IMR-90 (cell line): ENCODE measurements around the gene FAM149A. TPM values are rescaled to one million over a fixed set of nuclear protein-coding genes. Genes with fewer than 3 reads are reported as not detected.
A peak's percentile ranks its signal among the peaks of the same experiment; 100 is the strongest.

ENCODE experiments used
- ATAC-seq: fragments of 200-7000 bp; cut with Tn5 transposase; 2 replicates; pipeline ENCODE4 v1.9.1; 2020; ENCODE audit warnings: low read depth, mild to moderate bottlenecking, moderate library complexity
- BruUV-seq: library from RNA; stranded (reverse); fragments of 400-500 nt; replicated peaks from 2 replicates; lab custom pipeline; 2021; lab: Mats Ljungman, UMichigan
- CTCF ChIA-PET: fragments of 300-600 bp; formaldehyde crosslinking; extraction: SDS; loops from one replicate; lab custom pipeline; 2021; ENCODE audit warnings: antibody characterized with exemption; lab: Yijun Ruan, JAX
- POLR2A ChIA-PET: fragments of 300-600 bp; sonication (Branson Sonifier 250); formaldehyde crosslinking; loops from one replicate; lab custom pipeline; 2022; ENCODE audit warnings: antibody characterized with exemption; ENCODE audit not compliant: unreplicated experiment; lab: Charles Lee
- DNase-seq: peaks from one replicate; pipeline ENCODE4 v3.0.0; 2013
- H2AFZ ChIP-seq: replicated peaks from 2 replicates; pipeline ENCODE3; 2013; ENCODE audit warnings: low read length, mild to moderate bottlenecking; ENCODE audit not compliant: poor library complexity
- H2AK5ac ChIP-seq: 2 replicates; pipeline ENCODE4 v1.6.1; 2013; ENCODE audit warnings: low read depth, low read length, inconsistent platforms
- H2AK9ac ChIP-seq: replicated peaks from 2 replicates; pipeline ENCODE3; 2013; ENCODE audit warnings: mild to moderate bottlenecking, low read depth, low read length, moderate library complexity; ENCODE audit not compliant: poor library complexity
- H2BK120ac ChIP-seq: 2 replicates; pipeline ENCODE4 v1.6.1; 2013; ENCODE audit warnings: low read depth, low read length, inconsistent platforms
- H2BK15ac ChIP-seq: 3 replicates; pipeline ENCODE4 v1.6.1; 2013; ENCODE audit warnings: low read depth, low read length, inconsistent platforms
- H2BK20ac ChIP-seq: 2 replicates; pipeline ENCODE4 v1.6.1; 2013; ENCODE audit warnings: low read depth, mild to moderate bottlenecking, inconsistent platforms, low read length, moderate library complexity
- H2BK5ac ChIP-seq: 2 replicates; pipeline ENCODE4 v1.6.1; 2013; ENCODE audit warnings: mild to moderate bottlenecking, low read depth, low read length, inconsistent platforms; ENCODE audit not compliant: poor library complexity, severe bottlenecking
- H3K14ac ChIP-seq: replicated peaks from 2 replicates; pipeline ENCODE4 v1.6.1; 2013; ENCODE audit warnings: low read depth, low read length, inconsistent platforms
- H3K18ac ChIP-seq: 2 replicates; pipeline ENCODE4 v1.6.1; 2013; ENCODE audit warnings: low read depth, low read length, control low read depth
- H3K23ac ChIP-seq: 2 replicates; pipeline ENCODE4 v1.6.1; 2013; ENCODE audit warnings: low read depth, low read length, inconsistent platforms
- H3K27ac ChIP-seq: 2 replicates; pipeline ENCODE4 v1.5.1; 2013; ENCODE audit warnings: mild to moderate bottlenecking, control low read depth, low read length; ENCODE audit not compliant: insufficient read depth
- H3K27me3 ChIP-seq: 2 replicates; pipeline ENCODE4 v1.6.1; 2013; ENCODE audit warnings: low read length; ENCODE audit not compliant: control insufficient read depth, insufficient read depth
- H3K36me3 ChIP-seq: 2 replicates; pipeline ENCODE4 v1.6.1; 2013; ENCODE audit warnings: low read length, mixed read lengths; ENCODE audit not compliant: control insufficient read depth, insufficient read depth
- H3K4ac ChIP-seq: 2 replicates; pipeline ENCODE4 v1.6.1; 2013; ENCODE audit warnings: low read depth, low read length, inconsistent platforms
- H3K4me1 ChIP-seq: 2 replicates; pipeline ENCODE4 v1.6.1; 2013; ENCODE audit warnings: low read length, mixed read lengths; ENCODE audit not compliant: control insufficient read depth, insufficient read depth
- H3K4me2 ChIP-seq: 2 replicates; pipeline ENCODE4 v1.6.1; 2013; ENCODE audit warnings: low read depth, mild to moderate bottlenecking, control low read depth, low read length, moderate library complexity
- H3K4me3 ChIP-seq: 2 replicates; pipeline ENCODE4 v1.5.1; 2013; ENCODE audit warnings: low read depth, mild to moderate bottlenecking, control low read depth, low read length, moderate library complexity; ENCODE audit not compliant: insufficient read depth
- H3K56ac ChIP-seq: 2 replicates; pipeline ENCODE4 v1.6.1; 2013; ENCODE audit warnings: low read length, inconsistent platforms; ENCODE audit not compliant: insufficient read depth; ENCODE audit errors: extremely low read depth
- H3K79me1 ChIP-seq, 2 experiments: 2 replicates each; pipeline ENCODE4 v1.6.1; 2013; ENCODE audit warnings: low read length in 2 of 2, inconsistent platforms in 1 of 2, low read depth in 1 of 2
- H3K9ac ChIP-seq: 2 replicates; pipeline ENCODE4 v1.6.1; 2013; ENCODE audit warnings: low read depth, low read length, control low read depth
- H3K9me1 ChIP-seq: 2 replicates; pipeline ENCODE4 v1.6.1; 2013; ENCODE audit warnings: low read length, inconsistent platforms; ENCODE audit not compliant: insufficient read depth
- H3K9me3 ChIP-seq: 2 replicates; pipeline ENCODE4 v1.6.1; 2013; ENCODE audit warnings: low read length; ENCODE audit not compliant: control insufficient read depth, insufficient read depth
- H4K20me1 ChIP-seq: 2 replicates; pipeline ENCODE4 v1.6.1; 2013; ENCODE audit warnings: low read length, inconsistent platforms; ENCODE audit not compliant: insufficient read depth
- H4K5ac ChIP-seq: 2 replicates; pipeline ENCODE4 v1.6.1; 2013; ENCODE audit warnings: mild to moderate bottlenecking, low read depth, low read length, control low read depth
- H4K8ac ChIP-seq, 2 experiments: 2 replicates each; pipeline ENCODE4 v1.6.1; 2013; ENCODE audit warnings: low read depth in 2 of 2, low read length in 2 of 2, control low read depth in 1 of 2, inconsistent platforms in 1 of 2
- H4K91ac ChIP-seq: 2 replicates; pipeline ENCODE4 v1.6.1; 2013; ENCODE audit warnings: low read depth, low read length, inconsistent platforms; ENCODE audit not compliant: insufficient read depth
- RFX5 ChIP-seq: IDR thresholded peaks from 2 replicates; pipeline ENCODE4 v1.8.0; 2012; ENCODE audit warnings: low read depth, mild to moderate bottlenecking, low read length, moderate library complexity
- WGBS, 2 experiments: methylation state at CpG; one replicate each; pipeline versions ENCODE4 v1.1.5 to v1.1.7; 2013; ENCODE audit warnings: missing lambda C conversion rate in 2 of 2; ENCODE audit not compliant: insufficient read length in 1 of 2; ENCODE audit errors: extremely low coverage in 2 of 2; 5-methylcytosine and 5-hydroxymethylcytosine counted together
- dilution Hi-C: fragments of 300-500 bp; cut with HindIII; formaldehyde crosslinking; loops from one replicate; pipeline ENCODE4 v1.14.3; 2018; ENCODE audit warnings: low sequenced_read_pairs; ENCODE audit not compliant: unreplicated experiment
- in situ Hi-C: fragments of 300-500 bp; cut with MboI; formaldehyde crosslinking; loops from 3 replicates; pipeline ENCODE4 v1.14.3; 2019; ENCODE audit warnings: low sequenced_read_pairs, inconsistent platforms, mixed read lengths
- intact Hi-C: fragments of 100-400 bp; cut with micrococcal nuclease; formaldehyde crosslinking; loops from 2 replicates; pipeline ENCODE4 v1.10.0; 2022
- polyA plus RNA-seq, 3 experiments: library from polyadenylated mRNA; depleted of rRNA; stranded (reverse); fragments of >200 nt; gene quantifications; 2 replicates each; pipeline ENCODE4 v1.2.3, GENCODE V29; 2012; ENCODE audit warnings: low replicate concordance in 1 of 3
- total RNA-seq: library from RNA; depleted of rRNA; stranded (reverse); fragments of >200 nt; gene quantifications from 2 replicates; pipeline ENCODE4 v1.2.3, GENCODE V29; 2012
- TF ChIP-seq, protein P1 (sequence below): conservative IDR thresholded peaks from 2 replicates; pipeline ENCODE4 v1.5.1; 2012; ENCODE audit warnings: mild to moderate bottlenecking, low read depth, low read length, improper control_type of control experiment

FAM149A gene
- total and polyA plus RNA-seq, 2 of the 4 experiments (the other 2 are of a cell fraction), result 0.54 to 0.70 TPM

DNA sequence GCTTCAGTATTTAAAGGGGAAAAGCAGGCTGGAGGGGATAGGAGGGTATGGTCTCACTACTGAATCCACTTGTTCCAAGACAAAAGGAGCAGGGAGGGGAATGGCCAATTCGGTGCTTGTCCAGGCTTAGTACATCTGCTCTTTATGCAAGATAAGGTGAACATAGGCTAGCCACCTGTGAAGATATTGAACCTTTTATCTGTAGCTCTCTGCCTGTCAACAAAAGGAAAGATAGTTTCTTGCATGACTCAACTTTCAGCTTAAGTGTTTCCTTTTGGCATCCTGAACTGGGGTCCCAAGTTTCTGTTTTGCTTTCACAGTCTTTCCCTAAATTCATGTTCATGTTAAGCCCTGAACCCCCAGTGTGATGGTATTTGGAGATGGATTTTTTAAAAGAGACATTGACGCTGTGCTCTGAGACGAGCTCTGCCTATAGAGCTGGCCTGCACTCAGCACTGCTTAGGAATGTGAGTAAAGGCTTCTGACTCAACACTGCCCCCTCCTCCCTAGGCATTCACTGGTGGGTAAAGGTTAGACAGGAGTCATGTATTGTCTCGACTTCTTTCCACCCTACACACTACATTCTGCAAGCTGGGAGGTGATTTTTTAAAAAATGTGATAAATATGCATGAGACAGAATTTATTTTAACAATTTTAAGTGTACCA lies 28.2 kb downstream of the FAM149A start:
- dilution Hi-C loops (no loop called here), intact Hi-C loops (loop anchor here (10.0 kb wide), 1 partner anchor 98 kb away; no protein-coding TSS in a partner anchor), in situ Hi-C loops (no loop called here)
- H2BK15ac ChIP-seq, result no peak overlapping the region
- H3K27me3 ChIP-seq, result peaks cover 4% of the 10 kb centered on the region; the same call in 1 of the 2 replicates
- no peak overlapping the region for H3K56ac ChIP-seq
- H2BK120ac ChIP-seq, result no peak overlapping the region
- H3K27ac ChIP-seq, result no peak overlapping the region
- H4K20me1 ChIP-seq, result no peaks in the 10 kb centered on the region
- peak; percentile 89 for ATAC-seq
- no peak overlapping the region for H2AK9ac ChIP-seq
- no peak overlapping the region for H2AFZ ChIP-seq
- no peak overlapping the region for H4K91ac ChIP-seq
- no peak overlapping the region for H4K5ac ChIP-seq
- H3K4me3 ChIP-seq, result no peak overlapping the region
- peak; percentile 22 for DNase-seq
- no peak overlapping the region for H2BK5ac ChIP-seq
- H3K4ac ChIP-seq, result no peak overlapping the region
- no TSS peak for BruUV-seq
- H3K14ac ChIP-seq, result no peak overlapping the region
- ChIA-PET POLR2A (no interaction called here), CTCF (no interaction called here)
- H3K4me2 ChIP-seq, result no peak overlapping the region
- no peak overlapping the region for H3K9ac ChIP-seq
- H2AK5ac ChIP-seq, result no peak overlapping the region
- H3K23ac ChIP-seq, result no peak overlapping the region
- no CpG with 5 or more reads among the region's 4 CpGs for WGBS, 2 experiments
- H3K79me1 ChIP-seq, result no peaks in the 10 kb centered on the region
- H4K8ac ChIP-seq, result no peak overlapping the region
- no peaks in the 10 kb centered on the region for H3K36me3 ChIP-seq
- H3K18ac ChIP-seq, result no peak overlapping the region
- H3K9me3 ChIP-seq, result no peaks in the 10 kb centered on the region
- TF ChIP-seq RFX5, result no peak
- TF ChIP-seq, protein P1, sequence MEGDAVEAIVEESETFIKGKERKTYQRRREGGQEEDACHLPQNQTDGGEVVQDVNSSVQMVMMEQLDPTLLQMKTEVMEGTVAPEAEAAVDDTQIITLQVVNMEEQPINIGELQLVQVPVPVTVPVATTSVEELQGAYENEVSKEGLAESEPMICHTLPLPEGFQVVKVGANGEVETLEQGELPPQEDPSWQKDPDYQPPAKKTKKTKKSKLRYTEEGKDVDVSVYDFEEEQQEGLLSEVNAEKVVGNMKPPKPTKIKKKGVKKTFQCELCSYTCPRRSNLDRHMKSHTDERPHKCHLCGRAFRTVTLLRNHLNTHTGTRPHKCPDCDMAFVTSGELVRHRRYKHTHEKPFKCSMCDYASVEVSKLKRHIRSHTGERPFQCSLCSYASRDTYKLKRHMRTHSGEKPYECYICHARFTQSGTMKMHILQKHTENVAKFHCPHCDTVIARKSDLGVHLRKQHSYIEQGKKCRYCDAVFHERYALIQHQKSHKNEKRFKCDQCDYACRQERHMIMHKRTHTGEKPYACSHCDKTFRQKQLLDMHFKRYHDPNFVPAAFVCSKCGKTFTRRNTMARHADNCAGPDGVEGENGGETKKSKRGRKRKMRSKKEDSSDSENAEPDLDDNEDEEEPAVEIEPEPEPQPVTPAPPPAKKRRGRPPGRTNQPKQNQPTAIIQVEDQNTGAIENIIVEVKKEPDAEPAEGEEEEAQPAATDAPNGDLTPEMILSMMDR, result 0 out of 2 replicates have a peak, but pooled peaks have one; percentile 7
- H2BK20ac ChIP-seq, result no peak overlapping the region
- no peaks in the 10 kb centered on the region for H3K4me1 ChIP-seq
- H3K9me1 ChIP-seq, result no peaks in the 10 kb centered on the region
